ENCODE data around the gene LYRM1.

DNA sequence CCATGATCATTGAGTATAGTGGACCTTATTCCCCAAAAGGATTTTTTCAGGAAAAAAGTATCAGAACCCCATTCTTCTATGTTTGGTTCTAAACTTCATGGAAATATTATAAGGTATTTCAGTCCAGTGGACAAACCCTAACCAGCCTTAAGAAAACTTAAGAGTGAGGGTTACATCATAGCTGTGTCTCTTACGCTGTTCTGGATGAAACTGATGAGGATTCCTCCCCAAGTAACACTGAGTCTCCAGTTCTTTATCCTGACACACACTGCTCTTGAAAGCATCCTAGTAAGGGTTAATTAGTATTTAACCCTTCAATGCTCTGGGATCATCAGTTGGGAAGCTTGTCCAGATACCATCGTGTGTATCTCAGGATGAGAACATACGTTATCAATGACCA lies 5.0 kb downstream of the LYRM1 start:
- TF ChIP-seq EZH2 (IDR thresholded peaks at IDR 0.05; ENCODE audit: low read depth, unreplicated experiment) (no peak), EZH2phosphoT487 (IDR thresholded peaks at IDR 0.05; ENCODE audit: unreplicated experiment) (no peak), POLR2AphosphoS5 (IDR thresholded peaks at IDR 0.05; ENCODE audit: low read depth) (no peak), ZNF331 (CRISPR knock-in tag; IDR thresholded peaks at IDR 0.05; ENCODE audit: low read depth) (no peak), JUNB (IDR thresholded peaks at IDR 0.05; ENCODE audit: unreplicated experiment) (no peak), CREB1 (CRISPR knock-in tag; IDR thresholded peaks at IDR 0.05; ENCODE audit: low read depth) (no peak), STAT1 (IDR thresholded peaks at IDR 0.05; ENCODE audit: unreplicated experiment) (no peak), NANOG (IDR thresholded peaks at IDR 0.05; ENCODE audit: borderline replicate concordance) (no peak), ZNF114 (CRISPR knock-in tag; IDR thresholded peaks at IDR 0.05) (no peak)
- TF ChIP-seq, protein P1, sequence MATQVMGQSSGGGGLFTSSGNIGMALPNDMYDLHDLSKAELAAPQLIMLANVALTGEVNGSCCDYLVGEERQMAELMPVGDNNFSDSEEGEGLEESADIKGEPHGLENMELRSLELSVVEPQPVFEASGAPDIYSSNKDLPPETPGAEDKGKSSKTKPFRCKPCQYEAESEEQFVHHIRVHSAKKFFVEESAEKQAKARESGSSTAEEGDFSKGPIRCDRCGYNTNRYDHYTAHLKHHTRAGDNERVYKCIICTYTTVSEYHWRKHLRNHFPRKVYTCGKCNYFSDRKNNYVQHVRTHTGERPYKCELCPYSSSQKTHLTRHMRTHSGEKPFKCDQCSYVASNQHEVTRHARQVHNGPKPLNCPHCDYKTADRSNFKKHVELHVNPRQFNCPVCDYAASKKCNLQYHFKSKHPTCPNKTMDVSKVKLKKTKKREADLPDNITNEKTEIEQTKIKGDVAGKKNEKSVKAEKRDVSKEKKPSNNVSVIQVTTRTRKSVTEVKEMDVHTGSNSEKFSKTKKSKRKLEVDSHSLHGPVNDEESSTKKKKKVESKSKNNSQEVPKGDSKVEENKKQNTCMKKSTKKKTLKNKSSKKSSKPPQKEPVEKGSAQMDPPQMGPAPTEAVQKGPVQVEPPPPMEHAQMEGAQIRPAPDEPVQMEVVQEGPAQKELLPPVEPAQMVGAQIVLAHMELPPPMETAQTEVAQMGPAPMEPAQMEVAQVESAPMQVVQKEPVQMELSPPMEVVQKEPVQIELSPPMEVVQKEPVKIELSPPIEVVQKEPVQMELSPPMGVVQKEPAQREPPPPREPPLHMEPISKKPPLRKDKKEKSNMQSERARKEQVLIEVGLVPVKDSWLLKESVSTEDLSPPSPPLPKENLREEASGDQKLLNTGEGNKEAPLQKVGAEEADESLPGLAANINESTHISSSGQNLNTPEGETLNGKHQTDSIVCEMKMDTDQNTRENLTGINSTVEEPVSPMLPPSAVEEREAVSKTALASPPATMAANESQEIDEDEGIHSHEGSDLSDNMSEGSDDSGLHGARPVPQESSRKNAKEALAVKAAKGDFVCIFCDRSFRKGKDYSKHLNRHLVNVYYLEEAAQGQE (IDR thresholded peaks at IDR 0.05; ENCODE audit: unreplicated experiment): no peak
- TF ChIP-seq, protein P2, sequence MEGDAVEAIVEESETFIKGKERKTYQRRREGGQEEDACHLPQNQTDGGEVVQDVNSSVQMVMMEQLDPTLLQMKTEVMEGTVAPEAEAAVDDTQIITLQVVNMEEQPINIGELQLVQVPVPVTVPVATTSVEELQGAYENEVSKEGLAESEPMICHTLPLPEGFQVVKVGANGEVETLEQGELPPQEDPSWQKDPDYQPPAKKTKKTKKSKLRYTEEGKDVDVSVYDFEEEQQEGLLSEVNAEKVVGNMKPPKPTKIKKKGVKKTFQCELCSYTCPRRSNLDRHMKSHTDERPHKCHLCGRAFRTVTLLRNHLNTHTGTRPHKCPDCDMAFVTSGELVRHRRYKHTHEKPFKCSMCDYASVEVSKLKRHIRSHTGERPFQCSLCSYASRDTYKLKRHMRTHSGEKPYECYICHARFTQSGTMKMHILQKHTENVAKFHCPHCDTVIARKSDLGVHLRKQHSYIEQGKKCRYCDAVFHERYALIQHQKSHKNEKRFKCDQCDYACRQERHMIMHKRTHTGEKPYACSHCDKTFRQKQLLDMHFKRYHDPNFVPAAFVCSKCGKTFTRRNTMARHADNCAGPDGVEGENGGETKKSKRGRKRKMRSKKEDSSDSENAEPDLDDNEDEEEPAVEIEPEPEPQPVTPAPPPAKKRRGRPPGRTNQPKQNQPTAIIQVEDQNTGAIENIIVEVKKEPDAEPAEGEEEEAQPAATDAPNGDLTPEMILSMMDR (conservative IDR thresholded peaks at IDR 0.05; ENCODE audit: low read depth in 2 of 2): no peak
